Measurements from ENCODE around the gene MYOM3.

MYOM3 gene

DNA sequence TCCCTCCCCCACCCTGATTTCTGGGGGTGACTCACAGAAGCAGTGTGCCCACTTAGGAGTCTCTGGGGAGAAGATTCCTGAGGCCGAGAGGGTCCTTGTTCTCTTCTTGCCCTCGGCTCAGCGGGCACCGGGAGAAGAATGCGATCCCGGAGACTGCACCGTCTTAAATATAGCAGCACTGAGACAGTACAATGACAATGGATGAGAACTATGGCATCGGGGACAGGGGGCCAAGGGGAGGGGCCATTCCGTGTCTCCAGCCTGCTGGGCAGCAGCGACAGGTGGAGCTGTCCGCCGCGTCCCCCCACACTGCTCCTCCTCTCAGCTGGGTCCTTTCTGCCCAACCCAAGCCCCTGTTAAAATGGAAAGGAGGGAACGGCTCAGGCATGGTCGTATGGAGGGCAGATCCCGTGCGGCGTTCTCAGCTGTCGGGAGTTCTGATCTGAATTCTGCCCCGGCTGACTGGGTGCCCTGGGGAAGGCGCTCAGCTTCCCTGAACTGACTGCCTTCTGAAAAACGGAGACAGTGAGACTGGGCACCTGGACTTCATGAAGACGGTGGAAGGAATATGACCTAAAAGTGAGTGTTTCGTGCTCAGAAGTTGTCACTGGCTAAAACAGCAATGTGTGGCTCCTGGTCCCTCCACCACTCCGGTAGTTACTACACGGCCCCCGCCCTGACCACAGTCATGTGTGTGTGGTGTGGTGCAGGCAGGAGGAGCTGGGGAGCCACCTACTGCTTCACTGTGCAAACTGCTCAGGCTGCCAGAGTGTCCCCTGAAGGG, at the start of gene MYOM3:
TSS of gene MYOM3 (minus strand) at position 140 of the 784 bp plus-strand sequence. CDS start 3,499 bp downstream, outside the sequence.
- peak; percentile 39 to 60 for DNase-seq

DNA sequence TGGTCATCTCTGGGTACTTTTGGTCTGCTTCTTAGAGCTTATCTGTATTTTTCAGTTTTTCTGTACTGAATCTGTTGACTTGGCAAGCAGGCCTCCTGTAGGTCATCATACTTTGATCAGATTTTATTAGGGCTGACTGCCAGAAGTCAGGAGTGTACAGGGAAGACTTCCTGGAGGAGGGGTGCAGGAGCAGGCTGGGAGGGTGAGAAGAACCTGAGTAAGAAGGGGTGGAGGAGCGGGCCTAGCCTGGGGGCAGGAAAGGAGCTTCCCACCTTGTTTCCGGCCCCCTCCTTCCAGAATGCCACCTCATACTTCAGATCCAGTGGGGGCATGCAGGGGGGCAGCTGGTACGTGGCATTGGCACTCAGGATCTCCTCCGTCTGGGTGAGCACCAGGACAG, 49.3 kb upstream of the MYOM3 start:
- DNase-seq = no peak

DNA sequence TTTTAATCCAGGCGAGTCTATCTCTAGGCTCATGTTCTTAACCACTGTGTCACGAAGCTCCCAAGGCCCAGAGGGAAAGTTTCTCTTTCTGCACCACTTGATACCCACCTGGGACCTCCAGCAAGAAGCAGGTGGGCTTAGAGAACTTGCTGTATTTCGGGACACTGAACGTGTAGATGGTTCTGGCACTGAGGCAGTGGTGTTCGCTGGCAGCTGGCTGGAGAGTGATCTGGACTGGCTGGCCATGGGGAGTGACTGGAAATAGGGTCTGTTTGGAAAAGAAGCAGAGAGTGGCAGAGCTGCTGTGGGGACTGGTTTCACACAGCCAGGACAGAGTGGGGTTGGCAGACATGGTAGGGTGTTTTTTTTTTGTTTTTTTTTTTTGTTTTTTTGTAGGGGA, 47.4 kb upstream of the MYOM3 start:
- no peak for DNase-seq

DNA sequence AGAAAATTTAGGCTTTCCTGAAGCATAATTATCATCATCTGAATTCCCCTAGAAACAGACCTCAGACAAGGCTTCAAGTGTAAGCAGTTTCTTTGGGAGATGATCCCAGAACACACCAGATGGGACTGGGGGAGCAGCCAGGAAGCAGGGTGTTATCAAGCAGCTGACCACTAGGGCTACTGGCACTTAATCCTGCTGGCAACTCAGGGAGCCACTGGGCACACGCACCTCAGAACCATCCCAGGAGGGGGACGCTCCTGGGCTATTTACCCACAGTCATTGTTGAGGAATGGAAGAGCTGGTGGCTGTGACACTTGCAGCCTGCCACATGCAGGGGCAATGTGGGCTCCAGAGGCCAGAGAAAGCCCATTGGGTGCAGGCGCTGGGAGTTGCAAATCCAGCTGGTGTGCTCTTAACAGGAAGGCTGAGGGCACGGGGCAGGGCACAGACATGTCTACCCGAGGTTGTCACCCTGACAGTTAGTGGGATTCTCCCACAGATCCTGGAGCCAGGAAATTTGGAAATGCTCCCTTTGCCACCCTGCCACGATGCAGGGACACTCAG, 46.1 kb upstream of the MYOM3 start:
- peak in 1 of 2 donors; percentile 4 for DNase-seq

DNA sequence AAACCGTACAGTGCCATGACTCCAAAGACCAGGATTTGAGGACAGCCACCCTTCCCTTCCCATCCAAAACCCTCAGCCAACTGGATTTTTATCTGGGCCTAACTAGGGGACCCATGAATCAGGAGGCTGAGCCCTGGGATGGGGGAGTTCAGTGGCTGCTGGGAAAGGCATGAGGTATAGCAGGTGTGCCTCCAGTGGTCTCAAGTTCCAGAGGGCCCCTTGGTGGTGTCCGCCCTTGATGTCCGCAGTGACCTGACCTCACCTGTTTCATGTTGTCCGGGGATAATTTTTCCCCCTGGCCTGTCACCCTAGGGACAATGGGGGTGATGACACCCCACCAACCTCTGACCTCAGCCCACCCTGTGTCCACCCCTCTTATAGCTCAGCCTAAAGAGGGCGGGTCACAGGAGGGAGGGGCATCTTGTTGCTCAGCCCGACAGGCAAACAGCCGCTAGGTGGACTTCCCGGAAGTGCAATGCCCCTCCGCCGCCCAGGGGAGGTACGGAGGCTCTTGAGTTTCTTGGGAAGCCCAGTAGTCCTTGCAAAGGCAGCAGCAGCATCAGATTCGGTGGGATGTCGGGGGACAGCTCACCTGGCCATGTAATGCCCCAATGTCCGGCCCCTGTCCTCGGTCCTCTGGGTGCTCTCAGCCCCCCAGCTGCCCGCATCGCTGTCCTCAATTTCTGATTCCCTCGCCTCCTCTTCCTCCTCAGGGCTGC, 44.8 kb upstream of the MYOM3 start:
- no peak for DNase-seq

DNA sequence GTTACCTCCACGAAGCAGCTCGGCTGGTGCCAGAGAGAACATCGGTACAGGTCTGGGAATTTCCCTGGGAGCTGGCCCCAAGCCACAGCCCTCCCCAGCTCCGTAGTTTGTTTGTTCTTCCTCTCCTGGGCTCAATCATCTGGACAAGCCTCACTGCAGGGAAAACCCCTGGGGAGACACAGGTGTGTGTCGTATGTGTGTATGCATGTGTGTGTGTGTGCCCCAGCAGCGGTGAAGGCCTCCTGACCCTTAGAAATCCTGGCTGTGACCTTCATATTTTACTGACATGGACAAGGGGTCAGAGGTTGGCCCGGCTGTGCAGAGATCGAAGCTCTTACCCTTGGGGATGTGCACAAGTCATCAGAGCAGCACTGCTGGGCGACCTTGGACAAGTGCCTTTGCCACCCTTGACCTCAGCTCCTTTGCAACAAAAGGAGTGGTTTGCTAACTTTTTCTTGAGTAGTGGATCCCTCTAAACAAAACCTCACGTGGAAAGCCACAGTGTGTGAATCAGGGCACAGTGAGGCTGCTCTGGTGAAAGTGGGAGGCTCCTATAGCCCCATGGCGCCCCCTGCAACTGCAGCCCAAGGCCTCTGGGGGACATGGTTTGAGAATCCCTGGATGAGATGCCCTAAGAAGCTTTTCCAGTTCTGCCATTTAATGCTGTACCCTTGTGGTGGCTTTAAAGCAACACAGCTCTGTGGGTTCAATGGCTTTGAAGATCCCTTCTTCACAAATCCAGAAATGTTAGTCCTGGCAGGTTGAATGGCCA, 43.3 kb upstream of the MYOM3 start:
- DNase-seq = peak in 1 of 2 donors; percentile 6

DNA sequence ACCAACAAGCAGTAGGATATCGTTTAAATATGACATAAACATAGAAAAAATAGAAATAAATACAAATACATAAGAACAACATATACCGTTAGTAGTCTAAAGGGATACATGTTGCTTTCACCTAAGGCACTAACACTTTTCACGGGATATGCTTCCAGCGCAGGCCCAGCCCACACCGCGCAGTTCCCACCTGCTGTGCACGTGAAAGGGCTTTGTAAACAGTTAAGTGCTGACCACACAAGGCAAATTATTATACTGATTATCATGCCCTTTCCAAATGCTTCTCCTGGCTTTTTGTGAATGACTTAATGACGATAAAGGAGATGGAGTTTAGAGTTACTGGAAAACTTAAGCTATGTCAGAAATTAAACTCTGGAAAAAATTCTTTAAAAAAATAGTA, 42.3 kb upstream of the MYOM3 start:
- no peak for DNase-seq

DNA sequence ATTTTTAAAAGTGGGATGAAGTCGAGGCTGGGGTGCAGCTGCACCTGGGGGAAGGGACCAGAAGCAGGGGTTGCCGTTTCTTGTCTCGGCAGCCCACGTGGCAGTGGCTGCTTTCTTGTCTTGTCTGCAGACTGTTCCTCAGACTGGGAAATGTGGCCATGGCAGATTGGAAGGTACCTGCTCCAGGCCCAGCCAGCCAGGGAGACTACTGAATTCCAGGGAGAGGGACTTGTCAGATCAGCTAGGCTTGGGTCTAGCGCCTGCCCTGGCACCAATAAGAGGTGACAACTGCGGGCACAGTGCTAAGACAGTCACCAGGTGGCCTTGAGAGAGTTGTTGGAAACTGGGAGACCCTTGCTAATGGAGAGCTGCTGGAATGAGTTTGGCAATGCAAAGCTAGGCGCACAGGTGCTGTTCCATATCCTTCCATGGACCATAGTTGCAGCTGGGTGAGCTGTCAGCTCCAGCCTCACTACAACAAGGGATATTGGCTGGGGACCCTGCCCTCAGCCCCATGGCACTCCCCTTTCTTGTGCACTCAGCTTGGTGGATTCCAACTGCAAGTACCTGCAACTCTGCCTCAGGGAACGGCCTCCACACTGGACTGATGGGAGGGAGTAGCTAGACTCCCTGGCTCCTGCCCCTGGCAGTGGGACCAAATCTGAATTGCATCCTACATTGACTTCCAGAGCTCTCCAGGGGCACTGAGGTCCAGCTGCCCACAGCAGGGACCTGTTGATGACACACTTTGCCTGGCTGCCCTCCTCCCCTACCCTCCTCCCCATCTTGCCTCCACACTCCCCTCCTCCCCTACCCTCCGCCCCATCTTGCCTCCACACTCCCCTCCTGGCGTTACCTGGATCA, 40.9 kb upstream of the MYOM3 start:
- DNase-seq = no peak

DNA sequence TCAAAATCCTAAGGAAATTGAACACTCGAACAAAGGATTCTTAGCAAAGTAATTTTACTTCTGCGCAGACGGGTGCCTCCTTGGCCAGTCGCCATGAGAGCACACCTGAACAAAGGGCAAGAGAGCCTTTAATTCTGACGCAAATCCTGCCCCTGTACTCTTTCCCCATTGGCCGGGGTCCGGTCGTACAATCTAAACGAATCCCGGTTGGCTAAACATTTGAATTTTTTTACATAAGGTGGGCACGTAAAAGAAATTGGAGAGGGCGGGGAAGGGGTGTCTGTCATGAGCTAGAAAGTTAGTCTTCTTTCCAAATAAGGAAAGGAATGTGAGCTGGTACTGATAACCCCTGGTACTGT, 39.2 kb upstream of the MYOM3 start:
- DNase-seq = no peak

DNA sequence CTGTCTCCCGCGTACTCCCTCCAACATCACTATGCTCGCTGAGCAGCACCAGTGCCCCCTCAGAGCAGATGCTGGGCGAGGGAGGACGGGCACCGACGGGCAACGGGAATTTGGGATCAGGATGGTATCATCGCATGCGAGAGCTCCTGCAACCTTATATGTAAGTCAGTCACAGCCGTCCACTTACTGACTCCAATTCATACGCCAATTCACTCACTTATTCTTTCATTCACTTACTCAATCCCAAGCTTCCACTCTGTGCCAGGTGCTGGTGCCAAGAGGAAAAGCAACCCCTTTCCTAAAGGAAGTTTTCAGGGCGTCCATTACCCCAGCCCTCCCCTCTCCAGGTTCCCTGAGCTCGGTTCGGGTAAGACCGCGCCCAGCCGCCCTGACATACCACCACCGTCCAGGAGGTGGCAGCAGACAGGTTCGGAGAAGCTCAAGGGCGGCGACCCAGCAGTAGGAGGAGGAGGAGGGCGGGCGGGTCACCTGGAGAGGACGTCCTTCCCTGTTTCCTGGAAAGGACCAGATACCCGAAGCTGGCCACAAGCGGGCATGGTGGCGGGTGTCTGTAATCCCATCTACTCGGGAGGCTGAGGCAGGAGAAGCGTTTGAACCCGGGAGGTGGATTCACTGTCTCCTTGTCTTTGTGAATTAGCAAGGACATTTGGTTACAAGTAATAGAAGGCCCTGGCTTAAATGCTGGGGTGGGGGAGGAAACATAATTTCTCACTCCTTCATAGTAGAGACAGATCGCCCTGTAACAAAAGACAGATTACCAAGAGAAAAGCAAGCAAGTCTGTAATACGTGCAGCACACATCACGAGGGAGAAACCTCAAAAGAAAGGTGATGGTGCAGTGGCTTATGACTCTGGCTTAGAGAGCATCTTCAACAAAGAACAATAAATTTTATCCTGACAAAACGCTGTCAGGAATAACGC, 38.6 kb upstream of the MYOM3 start:
- peak; percentile 57 to 94 for DNase-seq

DNA sequence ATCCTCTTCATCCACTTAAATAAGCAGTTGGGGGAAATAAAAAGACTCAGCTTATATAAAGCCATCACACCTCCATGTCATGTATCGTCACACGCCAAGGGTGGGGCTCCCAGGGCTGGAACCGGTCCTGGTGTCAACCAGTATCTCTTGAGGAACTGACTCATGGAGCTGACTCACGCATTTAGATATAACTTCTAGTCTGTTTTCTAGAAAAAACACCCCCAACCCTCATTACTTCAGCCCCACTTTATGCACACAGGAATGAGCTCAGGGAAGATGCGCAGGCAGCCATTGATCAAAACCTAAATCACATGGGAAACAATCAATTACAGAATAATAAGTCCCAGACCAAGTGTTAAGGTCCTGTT, 37.9 kb upstream of the MYOM3 start:
- DNase-seq = peak; percentile 57 to 70

DNA sequence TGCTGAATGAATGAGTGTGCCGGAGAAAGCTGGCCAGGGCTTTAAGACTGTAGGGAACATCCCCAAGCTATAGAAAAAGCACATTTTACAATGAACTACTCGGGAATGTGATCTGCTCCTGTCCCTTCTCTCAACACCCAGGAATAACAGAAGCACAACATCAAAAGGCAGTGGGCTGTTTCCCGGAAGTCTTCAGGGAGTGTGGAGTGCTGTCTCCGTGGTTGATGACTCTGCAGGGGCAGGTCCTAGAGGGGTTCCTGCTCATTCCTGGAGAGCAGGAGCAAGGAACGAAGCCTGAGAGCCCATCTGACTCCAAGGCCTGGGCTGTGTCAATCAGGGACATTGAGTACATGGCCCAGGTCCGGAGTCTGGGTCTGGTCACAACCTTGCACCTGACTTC, 35.9 kb upstream of the MYOM3 start:
- DNase-seq = no peak

DNA sequence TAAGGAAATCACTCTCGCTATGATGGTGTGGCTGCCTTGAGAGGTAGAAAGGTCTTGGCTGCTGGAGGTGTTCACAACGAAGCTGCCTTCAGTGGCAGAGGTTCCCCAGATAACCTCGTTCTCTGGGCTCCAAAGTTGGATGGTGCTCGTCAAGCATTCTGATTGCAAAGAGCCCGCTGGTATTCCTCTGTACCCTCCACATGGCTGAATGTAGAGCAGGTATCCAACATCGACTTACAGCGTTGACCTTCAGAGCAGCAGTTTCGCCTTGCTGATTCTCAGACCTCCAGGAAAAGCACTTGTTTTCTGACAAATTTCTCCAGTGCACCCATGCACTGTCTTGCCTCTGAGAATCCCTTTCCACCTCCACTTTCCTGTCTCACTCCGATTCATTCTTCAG, 35.3 kb upstream of the MYOM3 start:
- no peak for DNase-seq

DNA sequence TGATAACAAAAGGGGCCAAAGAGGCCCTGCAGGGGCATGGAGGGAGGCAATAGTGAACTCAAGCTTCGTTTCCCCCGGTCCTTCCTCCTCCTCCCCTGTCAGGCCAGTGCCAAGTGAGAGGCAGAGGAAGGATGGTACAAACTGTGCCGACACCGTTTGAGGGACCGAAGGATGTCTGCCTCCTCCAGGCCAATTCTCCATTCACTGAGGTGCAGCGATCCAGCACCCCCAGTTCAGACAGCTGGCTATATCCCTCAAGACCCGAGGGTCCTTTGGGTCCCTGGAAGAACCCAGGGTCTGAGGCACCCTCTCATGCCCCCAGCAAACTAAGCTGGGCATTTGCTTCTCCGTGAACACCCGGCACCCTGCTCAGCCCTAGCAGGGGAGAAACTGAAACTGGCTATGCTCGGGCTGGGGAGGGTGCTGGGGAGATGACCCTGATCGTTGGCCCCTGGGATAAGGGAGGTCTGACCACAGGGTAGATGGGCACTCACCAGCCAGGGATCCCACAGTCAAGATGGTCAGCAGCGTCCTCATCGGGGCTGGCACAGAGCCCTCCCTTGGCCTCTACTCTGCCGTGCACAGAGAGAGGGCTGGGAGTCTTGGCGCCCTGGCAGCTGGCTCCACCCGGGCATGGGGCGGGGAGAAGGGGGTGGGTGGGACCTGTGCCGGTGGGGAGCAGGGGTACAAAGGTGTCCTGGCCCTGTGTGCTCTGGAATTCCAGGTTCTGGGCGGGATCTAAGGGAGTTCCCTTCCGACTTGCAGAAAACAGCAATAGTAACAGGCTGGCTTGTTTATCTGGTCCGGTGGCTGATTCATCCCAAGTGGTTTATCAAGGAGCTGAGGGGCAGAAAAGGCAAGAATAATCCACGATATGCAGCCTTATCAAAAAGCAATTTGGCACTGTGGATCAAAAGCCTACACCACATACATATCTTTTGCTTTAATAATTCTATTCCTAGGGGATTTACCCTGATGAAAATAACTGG, 30.9 kb upstream of the MYOM3 start, which contains the start of gene IL22RA1:
TSS of gene IL22RA1 (minus strand) at position 595 of the 989 bp plus-strand sequence. CDS start at position 537, 58 bp downstream.
- no peak for DNase-seq

DNA sequence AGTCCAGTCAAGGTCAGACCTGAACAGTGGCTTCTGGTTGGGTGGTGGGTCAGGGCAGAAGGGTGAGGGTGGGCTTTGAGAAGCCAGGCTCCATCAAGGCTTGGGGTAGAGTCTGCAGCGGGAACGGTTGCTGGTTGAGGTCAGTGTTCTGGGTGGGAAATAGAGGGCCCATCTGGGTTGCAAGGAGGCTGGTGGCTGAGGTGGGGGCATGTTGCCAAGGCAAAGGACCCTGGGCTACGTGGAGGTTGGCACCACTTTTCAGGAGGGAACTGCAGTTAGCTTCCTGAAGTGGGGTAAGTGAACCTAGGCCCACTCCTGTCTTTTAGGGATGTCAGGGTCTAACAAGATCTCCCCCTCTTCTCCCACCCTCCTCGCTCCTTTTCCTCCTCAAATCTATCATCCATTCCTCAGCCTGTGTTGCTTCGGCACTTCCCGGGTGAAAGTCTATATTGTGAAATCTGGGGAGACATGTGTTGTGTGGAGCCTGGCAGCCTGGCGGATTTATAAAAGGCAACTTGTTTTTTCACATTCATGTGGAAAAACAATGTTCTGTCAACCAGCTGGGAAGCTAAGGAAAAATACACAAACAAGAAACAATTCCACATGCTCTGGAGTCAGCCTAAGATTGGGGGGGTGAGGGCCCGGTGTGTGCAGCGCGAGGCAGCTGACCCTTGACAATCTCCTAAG, 29.5 kb upstream of the MYOM3 start:
- no peak for DNase-seq

DNA sequence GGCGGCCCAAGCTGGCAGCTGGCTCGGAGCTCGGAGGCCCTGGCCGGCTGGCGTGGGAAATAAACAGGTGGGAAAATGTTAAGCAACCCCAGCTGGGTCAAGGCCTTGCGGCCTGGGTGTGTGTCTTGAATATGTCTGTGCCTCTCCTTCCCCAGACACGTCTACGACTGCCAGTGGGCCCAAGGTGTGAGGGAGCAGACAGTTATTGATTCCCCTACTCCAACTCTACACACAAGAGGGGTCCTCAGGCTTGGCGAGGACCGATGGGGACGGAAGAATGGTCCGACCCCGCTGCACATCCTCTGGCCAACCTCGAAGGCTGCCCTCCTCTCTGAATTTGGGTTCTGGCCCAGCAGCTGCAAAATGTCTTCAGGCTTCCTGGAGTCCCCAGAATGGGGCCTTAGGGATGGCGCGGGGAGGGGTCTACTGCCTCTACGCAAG, 28.8 kb upstream of the MYOM3 start:
- no peak for DNase-seq

DNA sequence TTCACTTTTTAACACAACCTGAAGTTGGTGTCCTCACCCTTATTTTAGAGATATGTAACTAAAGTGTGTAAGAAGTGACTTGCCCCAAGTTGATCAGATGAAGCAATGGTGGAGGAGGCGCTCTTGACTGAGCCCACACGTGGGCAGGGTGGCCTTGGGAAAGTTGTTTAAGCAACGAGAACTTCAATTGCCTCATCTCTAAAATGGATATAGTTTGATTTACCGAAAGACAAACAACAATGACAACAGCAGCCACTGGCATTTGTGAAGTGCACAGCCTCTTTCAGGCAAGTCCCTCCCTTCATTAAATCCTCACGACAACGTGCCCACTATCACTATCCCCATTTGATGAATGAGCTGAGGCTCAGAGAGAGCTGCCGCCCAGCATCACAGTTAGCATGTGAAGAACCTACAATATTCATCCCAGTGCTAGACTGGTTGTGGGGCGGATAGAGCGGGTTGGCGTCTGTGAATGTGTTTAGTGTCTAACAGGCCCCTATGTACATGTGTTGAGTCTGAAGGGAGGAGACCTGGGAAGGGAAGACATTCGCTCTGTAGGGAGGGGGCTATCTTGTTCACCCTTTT, 28.0 kb upstream of the MYOM3 start:
- peak; percentile 38 to 85 for DNase-seq

DNA sequence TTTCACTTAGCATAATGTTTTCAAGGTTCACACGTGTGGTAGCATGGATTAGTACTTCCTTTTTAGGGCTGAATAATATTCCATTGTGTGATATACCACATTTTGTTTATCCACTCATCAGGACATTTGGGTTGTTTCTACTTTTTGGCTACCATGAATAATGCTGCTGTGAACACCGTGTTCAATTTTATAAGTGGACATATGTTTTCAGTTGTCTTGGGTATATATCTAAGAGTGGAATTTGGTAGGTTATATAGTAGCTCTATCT, 27.2 kb upstream of the MYOM3 start:
- DNase-seq = no peak

All from inflammatory macrophage treated with lipopolysaccharide for 1 hour (primary cell).